Prostate gland (tissue), 2 donors: ENCODE data around the gene IER3IP1. TPM values are rescaled to one million over a fixed set of nuclear protein-coding genes. Genes with fewer than 3 reads are reported as not detected.

Source experiments
- DNase-seq: peaks from one replicate; pipeline ENCODE4 v3.0.0-alpha.2; 2019; ENCODE audit warnings: low spot score
- H3K27ac ChIP-seq, 2 donors: fragments of 200-600 bp; sonication (generic); 2 replicates each; pipeline ENCODE4 v1.5.1; 2017 to 2019
- H3K27me3 ChIP-seq: fragments of 200-600 bp; sonication (generic); replicated peaks from 2 replicates; pipeline ENCODE4 v1.5.1; 2019; ENCODE audit not compliant: insufficient read depth
- H3K36me3 ChIP-seq, 2 donors: fragments of 200-600 bp; sonication (generic); 1 replicate in 1 of 2; 2 replicates in 1 of 2; pipeline versions ENCODE4 v1.5.1 to v1.8.1; 2017 to 2019
- H3K4me1 ChIP-seq: fragments of 200-600 bp; sonication (generic); replicated peaks from 2 replicates; pipeline ENCODE4 v1.5.1; 2019
- H3K4me3 ChIP-seq, 2 donors: fragments of 200-600 bp; sonication (generic); 2 replicates each; pipeline ENCODE4 v1.5.1; 2017 to 2019
- H3K9me3 ChIP-seq: fragments of 200-600 bp; sonication (generic); 2 replicates; pipeline ENCODE4 v1.5.1; 2017
- POLR2A ChIP-seq: fragments of 450-650 bp; IDR thresholded peaks from one replicate; pipeline ENCODE4 v1.6.1; 2016; ENCODE audit warnings: antibody characterized with exemption, mild to moderate bottlenecking
- POLR2AphosphoS5 ChIP-seq: sonication (generic); formaldehyde crosslinking; IDR thresholded peaks from one replicate; pipeline ENCODE4 v1.6.1; 2017; ENCODE audit warnings: antibody characterized with exemption
- WGBS: methylation state at CpG from one replicate; pipeline ENCODE4 v1.1.5; 2018; 5-methylcytosine and 5-hydroxymethylcytosine counted together
- intact Hi-C: fragments of 100-400 bp; cut with DNase I; formaldehyde crosslinking; loops from one replicate; pipeline ENCODE4 v1.14.2; 2022
- total RNA-seq, 2 donors: library from RNA; depleted of rRNA; stranded (reverse); fragments of >200 nt; gene quantifications; one replicate each; pipeline ENCODE4 v1.1.0, GENCODE V29; 2016
- TF ChIP-seq, protein P1 (sequence below), 4 experiments: fragments of 200-600 bp in 2 of 4; fragments of 450-650 bp in 2 of 4; sonication (generic) in 2 of 4; IDR thresholded peaks; 1 replicate in 3 of 4; 2 replicates in 1 of 4; pipeline ENCODE4 v1.5.1; 2016 to 2019; ENCODE audit warnings: antibody characterized with exemption in 4 of 4, mild to moderate bottlenecking in 2 of 4, moderate library complexity in 2 of 4

The IER3IP1 gene
- total RNA-seq, 2 donors from 2014 or later = 8.4 to 15.8 TPM

DNA sequence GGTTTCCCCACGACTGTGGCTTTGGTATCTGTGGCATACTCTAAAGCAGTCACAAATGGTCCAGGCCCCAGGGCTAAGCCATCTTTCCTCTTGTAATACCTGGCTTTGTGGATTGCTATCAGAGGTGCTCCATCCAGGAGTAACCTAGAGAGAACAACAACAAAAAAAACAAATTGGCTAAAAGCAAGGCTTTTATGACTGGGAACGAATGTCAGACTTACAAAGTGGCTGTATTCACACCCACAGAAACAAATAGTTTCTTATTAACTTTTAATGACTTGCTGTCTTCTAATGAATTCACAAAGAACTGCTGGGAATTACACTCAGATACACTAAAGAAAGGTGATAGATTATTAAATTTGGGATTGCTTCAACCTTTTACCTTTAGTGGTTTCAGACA is 61.0 kb downstream of the IER3IP1 start:
- Histone ChIP-seq H3K27ac (no peak overlapping the region), H3K4me3 (no peak overlapping the region), H3K27me3 (no peaks in the 10 kb centered on the region), H3K9me3 (no peaks in the 10 kb centered on the region), H3K4me1 (no peaks in the 10 kb centered on the region), H3K36me3 (peaks cover 0 to 4% of the 10 kb centered on the region in 2 donors)
- DNase-seq = no peak
- intact Hi-C loops = no loop called here
- 62% methylated on average over 2 of the region's 2 CpGs for WGBS
- TF ChIP-seq, protein P1, sequence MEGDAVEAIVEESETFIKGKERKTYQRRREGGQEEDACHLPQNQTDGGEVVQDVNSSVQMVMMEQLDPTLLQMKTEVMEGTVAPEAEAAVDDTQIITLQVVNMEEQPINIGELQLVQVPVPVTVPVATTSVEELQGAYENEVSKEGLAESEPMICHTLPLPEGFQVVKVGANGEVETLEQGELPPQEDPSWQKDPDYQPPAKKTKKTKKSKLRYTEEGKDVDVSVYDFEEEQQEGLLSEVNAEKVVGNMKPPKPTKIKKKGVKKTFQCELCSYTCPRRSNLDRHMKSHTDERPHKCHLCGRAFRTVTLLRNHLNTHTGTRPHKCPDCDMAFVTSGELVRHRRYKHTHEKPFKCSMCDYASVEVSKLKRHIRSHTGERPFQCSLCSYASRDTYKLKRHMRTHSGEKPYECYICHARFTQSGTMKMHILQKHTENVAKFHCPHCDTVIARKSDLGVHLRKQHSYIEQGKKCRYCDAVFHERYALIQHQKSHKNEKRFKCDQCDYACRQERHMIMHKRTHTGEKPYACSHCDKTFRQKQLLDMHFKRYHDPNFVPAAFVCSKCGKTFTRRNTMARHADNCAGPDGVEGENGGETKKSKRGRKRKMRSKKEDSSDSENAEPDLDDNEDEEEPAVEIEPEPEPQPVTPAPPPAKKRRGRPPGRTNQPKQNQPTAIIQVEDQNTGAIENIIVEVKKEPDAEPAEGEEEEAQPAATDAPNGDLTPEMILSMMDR (IDR thresholded peaks at IDR 0.05) = no peak
- TF ChIP-seq POLR2A (no peak), POLR2AphosphoS5 (no peak)

DNA sequence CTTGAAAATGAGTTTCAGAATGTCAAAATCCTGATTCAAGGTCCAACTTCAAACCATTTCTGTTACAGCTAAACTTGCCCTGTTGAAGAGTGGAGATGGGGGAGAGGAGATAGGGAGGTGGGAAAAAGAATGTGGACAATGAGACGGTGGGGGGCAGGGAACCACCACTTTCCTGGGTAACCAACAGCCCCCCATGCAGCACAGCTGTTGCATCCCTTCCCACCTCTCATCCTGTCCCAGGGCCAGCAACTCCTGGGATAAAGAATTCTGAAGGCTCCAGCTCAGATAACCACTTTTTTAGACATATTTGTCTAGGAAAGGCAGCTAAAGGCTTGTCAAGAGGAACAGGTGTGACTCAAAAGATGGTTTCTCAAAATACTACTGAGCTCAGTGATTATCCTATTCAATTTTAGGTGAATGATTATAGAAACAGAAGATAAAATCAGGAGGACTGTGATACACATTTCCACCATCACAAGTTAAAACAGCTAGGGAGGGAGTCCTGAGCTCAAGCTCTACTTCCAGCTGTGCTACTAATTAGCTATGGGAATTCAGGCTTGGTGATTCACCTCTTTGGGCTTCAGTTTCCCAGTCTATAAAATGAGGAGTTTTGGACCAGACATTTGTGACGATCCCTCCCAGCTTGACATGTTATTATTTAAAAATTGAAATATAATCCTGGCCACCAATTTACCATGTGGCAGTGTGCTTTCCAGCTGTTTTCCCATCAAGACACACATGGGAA is 62.2 kb downstream of the IER3IP1 start:
- H3K9me3 ChIP-seq = no peaks in the 10 kb centered on the region
- no peak overlapping the region for H3K4me3 ChIP-seq
- DNase-seq = no peak
- TF ChIP-seq POLR2AphosphoS5 (no peak), POLR2A (no peak)
- TF ChIP-seq, protein P1 (IDR thresholded peaks at IDR 0.05) = no peak
- no peaks in the 10 kb centered on the region for H3K4me1 ChIP-seq
- H3K27ac ChIP-seq = no peak overlapping the region
- intact Hi-C loops = no loop called here
- 86% methylated on average over 2 of the region's 2 CpGs for WGBS
- peaks cover 0 to 4% of the 10 kb centered on the region in 2 donors for H3K36me3 ChIP-seq
- H3K27me3 ChIP-seq = no peaks in the 10 kb centered on the region

DNA sequence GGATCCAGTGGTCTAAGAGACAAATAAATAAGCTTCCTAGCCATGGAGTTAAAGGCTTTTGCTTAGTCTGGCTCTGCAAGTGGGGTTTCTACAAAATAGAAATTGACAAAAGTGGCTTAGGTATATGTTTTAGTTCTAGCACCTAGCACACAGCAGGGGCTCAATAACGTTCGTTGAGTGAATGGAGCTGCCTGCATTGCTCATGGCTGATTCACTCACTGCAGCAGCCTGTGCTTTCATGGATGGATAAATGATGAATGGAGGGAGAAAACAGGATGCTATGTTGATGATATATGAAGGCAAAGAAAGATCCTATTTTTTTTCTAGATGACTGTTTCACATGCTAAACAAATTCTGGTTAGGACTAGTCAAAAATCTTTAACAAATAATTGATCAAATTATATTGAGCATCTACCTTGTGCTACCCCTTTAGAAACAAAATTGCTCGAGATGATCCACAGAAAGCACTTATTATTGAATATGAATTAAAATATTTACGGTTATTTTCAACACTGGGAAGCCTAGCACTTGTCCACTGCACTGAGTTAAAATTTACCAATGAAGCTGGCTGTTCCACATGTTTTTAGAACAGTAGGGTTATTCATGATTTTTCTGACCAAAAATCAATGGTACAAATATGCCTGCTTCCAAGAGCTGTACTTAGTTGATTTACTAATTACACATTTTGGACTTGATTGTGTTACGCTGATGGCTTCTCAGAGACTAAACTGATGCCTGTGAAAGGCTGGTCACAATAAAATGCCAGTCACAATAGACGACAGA is 65.5 kb downstream of the IER3IP1 start:
- intact Hi-C loops = no loop called here
- Histone ChIP-seq H3K36me3 (peaks cover 0 to 4% of the 10 kb centered on the region in 2 donors), H3K27ac (no peak overlapping the region), H3K4me3 (no peak overlapping the region), H3K27me3 (no peaks in the 10 kb centered on the region), H3K4me1 (no peaks in the 10 kb centered on the region), H3K9me3 (no peaks in the 10 kb centered on the region)
- TF ChIP-seq POLR2A = no peak
- TF ChIP-seq, protein P1 (IDR thresholded peaks at IDR 0.05) = no peak
- TF ChIP-seq POLR2AphosphoS5 = no peak
- 91% methylated on average over 6 of the region's 6 CpGs for WGBS
- no peak for DNase-seq

DNA sequence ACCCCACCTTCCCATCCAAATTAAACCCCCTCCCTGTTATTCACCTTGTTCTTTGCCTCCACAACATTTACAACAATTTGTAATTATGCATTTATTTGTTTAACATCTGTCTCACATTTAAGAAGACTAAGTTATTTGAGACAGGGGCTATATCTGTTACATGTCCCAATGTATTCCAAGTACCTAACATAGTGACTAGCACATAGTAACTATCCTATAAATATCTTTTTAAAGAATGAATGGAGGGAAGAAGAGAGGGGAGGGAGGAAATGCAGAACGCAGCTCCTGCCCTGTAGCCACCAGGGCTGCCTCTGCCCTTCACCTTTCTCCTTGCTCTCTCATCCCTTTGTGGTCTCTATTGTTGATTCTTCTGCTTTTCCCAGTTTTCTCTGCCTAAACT is 66.4 kb downstream of the IER3IP1 start:
- Histone ChIP-seq H3K4me1 (no peaks in the 10 kb centered on the region), H3K9me3 (no peaks in the 10 kb centered on the region), H3K27ac (no peak overlapping the region), H3K27me3 (no peaks in the 10 kb centered on the region), H3K4me3 (no peak overlapping the region), H3K36me3 (peaks cover 0 to 4% of the 10 kb centered on the region in 2 donors)
- 86% methylated on average over 1 of the region's 1 CpG for WGBS
- intact Hi-C loops = no loop called here
- no peak for DNase-seq
- TF ChIP-seq POLR2A (no peak), POLR2AphosphoS5 (no peak)
- TF ChIP-seq, protein P1 (IDR thresholded peaks at IDR 0.05) = no peak
